AG10803 (cell line): ENCODE data around the gene COL24A1.
"Not testable (repeated sequence)": the region's sequence is repeated elsewhere in the genome, so short reads cannot be mapped to it uniquely, and the experiment has no call there.

Experiments used
- DNase-seq: peaks from one replicate; pipeline ENCODE4 v3.0.0; 2010; ENCODE audit warnings: low read depth
- H3K4me3 ChIP-seq: 2 replicates; pipeline ENCODE4 v1.5.1; 2011; ENCODE audit warnings: mild to moderate bottlenecking, low read length, control low read depth
- TF ChIP-seq, protein P1 (sequence below): conservative IDR thresholded peaks from 2 replicates; pipeline ENCODE4 v1.5.1; 2011; ENCODE audit warnings: mild to moderate bottlenecking, low read length, control low read depth, inconsistent platforms

The COL24A1 gene

DNA sequence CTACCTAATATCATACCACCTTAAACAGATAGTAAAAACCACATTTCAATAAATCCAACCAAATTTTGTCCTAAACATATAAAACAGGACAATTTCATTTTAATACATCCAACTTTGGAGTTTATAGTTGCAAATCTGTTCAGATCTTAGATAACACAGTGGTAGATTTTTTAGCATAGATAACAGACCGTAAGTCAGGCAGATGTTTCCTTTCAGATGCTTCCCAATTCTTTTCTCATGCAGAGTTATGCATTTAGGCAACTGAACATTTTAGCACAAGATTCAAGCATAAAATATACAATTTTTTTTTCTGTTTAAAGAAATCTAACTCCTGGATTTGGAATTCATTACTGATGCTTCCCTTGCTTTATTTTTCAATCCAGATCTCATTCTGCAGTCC, 291.8 kb downstream of the COL24A1 start:
- TF ChIP-seq, protein P1, sequence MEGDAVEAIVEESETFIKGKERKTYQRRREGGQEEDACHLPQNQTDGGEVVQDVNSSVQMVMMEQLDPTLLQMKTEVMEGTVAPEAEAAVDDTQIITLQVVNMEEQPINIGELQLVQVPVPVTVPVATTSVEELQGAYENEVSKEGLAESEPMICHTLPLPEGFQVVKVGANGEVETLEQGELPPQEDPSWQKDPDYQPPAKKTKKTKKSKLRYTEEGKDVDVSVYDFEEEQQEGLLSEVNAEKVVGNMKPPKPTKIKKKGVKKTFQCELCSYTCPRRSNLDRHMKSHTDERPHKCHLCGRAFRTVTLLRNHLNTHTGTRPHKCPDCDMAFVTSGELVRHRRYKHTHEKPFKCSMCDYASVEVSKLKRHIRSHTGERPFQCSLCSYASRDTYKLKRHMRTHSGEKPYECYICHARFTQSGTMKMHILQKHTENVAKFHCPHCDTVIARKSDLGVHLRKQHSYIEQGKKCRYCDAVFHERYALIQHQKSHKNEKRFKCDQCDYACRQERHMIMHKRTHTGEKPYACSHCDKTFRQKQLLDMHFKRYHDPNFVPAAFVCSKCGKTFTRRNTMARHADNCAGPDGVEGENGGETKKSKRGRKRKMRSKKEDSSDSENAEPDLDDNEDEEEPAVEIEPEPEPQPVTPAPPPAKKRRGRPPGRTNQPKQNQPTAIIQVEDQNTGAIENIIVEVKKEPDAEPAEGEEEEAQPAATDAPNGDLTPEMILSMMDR = no peak
- H3K4me3 ChIP-seq = no peak overlapping the region
- no peak for DNase-seq

DNA sequence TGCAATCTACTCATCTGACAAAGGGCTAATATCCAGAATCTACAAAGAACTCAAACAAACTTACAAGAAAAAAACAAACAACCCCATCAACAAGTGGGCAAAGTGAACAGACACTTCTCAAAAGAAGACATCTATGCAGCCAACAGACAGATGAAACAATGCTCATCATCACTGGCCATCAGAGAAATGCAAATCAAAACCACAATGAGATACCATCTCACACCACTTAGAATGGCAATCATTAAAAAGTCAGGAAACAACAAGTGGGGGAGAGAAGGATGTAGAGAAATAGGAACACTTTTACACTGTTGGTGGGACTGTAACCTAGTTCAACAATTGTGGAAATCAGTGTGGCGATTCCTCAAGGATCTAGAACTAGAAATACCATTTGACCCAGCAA, 292.9 kb downstream of the COL24A1 start:
- not testable (repeated sequence) for DNase-seq, H3K4me3 ChIP-seq

DNA sequence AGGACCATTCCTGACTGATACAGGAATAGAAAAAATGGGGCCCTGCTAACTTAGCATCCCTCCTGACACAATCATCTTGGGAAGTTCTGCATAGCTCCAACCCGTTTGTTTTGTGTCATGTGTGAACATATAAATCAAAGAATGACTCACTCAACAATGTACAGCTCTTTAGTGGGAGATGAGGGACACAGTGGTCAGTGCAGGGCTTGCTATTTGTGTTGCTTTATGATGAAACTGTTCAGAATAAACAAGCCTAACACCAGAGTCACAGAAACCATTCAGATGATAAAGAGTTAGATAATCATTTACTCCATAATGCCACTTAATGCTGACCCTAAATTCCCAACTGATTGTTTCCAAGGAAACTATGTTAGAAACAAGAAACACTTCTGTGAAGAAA, 294.1 kb downstream of the COL24A1 start:
- TF ChIP-seq, protein P1 = no peak
- peak; percentile 31 for DNase-seq
- no peak overlapping the region for H3K4me3 ChIP-seq

DNA sequence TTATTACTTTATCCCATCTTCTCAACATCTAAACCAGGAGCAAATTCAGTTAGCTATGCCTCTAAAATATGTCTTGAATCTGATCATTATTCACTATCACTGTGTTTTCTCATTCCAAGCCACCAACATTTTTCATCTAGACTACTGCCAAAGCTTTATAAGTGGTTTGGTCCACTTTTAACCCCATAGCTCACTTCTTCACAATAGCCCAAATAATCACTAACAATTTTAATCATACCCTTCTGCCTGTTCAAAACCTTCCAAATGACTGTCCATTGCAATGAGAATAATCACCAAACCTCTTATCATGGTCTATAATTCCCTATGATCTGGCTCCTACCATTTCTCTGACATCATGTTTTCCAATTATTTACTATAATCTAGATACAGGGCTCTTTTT, 298.6 kb downstream of the COL24A1 start:
- TF ChIP-seq, protein P1 = no peak
- peak; percentile 81 for DNase-seq
- H3K4me3 ChIP-seq = no peak overlapping the region

DNA sequence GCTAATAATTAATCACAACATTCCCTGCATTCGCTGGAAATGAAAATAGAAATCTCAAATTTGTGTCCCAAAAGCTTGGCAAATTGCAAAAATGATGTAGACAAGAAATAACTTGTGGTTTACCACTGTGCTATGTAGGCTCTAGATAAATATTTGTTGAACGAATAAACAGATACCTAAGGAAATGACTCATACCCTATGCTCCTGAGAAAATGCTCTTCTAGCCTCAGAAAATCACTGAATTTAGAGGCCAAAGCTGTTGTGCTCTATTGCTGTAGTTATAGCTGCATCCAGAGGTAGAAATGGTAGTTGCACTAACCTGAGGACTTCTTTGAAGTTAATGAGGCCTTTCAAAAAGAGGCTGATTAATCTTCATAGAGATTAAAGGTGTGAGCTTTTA, 306.3 kb downstream of the COL24A1 start:
- TF ChIP-seq, protein P1 = peak; percentile 56
- DNase-seq = peak; percentile 95

DNA sequence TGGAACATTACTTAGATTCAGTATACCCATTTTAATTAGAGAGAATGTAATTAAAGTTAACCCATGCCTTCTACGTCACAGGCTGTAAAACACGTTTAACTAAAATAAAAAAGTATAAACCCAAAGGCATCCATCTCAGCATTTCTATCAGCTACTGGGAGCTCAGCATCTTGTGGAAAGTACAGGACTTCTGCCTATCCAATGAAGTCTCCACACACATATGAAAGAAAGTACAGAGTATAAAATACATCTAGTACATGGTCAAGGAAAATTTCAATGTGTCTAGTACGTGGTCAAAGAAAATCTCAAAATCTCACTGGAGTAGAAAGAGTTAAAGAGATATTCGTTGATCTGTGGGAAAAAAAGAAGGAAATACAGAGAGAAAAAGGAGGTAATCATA, 306.9 kb downstream of the COL24A1 start:
- H3K4me3 ChIP-seq = no peak overlapping the region
- TF ChIP-seq, protein P1 = no peak
- no peak for DNase-seq

More for the DNA sequence above, 306.3 kb downstream of the COL24A1 start:
- H3K4me3 ChIP-seq = no peak overlapping the region

DNA sequence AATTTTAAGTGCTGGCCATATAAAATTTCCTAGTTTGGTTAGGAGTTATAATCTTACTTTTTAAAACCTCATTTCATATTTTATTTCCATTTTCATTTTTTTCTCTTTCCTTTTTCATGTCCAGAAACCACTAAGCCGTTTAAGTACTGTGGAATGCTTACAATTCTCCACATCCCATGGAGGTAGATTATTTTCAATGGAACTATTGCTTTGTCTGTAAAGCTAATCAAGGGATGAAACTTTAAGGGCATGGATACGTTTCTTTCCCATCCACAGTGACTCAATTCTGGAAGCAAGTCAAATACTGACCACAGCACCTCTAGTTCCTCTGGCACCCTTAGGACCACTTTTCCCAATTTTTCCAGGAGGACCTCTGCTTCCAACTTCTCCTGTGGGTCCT, 309.2 kb downstream of the COL24A1 start:
- TF ChIP-seq, protein P1 = no peak
- DNase-seq = no peak
- no peak overlapping the region for H3K4me3 ChIP-seq

DNA sequence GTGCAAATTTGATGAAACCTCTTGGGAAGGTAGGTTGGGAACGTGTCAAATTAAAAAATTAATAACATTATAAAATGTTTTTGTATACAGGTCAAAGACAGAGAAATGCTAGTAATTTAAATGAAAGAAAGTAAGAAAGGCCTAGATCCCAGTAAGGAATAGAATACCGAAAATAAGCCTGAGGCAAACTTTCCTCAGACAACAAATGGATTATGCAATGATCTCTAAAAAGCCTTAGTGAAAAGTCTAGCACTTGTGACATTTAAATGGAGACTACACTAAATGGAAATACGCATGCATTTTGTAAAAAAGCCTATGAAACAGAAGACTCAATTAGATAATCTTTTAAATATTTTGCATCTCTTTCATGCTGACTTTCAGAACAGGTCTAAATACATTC, 309.9 kb downstream of the COL24A1 start:
- no peak for DNase-seq
- TF ChIP-seq, protein P1 = no peak
- H3K4me3 ChIP-seq = no peak overlapping the region
